GM10266 (cell line): ENCODE results near the gene OR8D2.

Experiments
- DNase-seq: peaks from one replicate; pipeline ENCODE4 v3.0.0; 2012; ENCODE audit errors: extremely low spot score
- CTCF ChIP-seq: IDR thresholded peaks from 2 replicates; pipeline ENCODE4 v1.5.1; 2012; ENCODE audit warnings: mild to moderate bottlenecking, low read depth; ENCODE audit not compliant: control insufficient read depth, insufficient read depth; ENCODE audit errors: missing control alignments

Gene OR8D2, protein sequence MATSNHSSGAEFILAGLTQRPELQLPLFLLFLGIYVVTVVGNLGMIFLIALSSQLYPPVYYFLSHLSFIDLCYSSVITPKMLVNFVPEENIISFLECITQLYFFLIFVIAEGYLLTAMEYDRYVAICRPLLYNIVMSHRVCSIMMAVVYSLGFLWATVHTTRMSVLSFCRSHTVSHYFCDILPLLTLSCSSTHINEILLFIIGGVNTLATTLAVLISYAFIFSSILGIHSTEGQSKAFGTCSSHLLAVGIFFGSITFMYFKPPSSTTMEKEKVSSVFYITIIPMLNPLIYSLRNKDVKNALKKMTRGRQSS

DNA sequence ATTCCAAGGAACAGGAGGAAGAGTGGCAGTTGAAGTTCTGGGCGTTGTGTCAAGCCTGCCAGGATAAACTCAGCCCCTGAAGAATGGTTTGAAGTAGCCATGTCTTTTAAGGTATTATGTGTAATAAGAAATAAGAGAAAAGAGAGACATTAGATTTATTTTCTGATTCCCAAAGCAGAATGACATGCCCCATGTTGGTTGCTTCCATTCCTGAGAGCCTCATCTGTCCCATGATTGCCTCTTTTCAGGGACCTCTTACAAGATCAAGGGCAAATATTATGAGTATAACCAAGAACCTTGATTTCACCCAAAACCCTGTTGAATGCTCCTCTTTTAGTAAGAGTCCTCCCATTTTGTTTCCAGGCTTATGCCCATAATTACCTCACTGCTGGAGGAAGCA, at the start of gene OR8D2:
Gene OR8D2, minus strand, starts transcription at position 101 of the 400 bp plus-strand sequence. Its CDS starts 0 bp downstream, at position 101.
- no peak for DNase-seq
- TF ChIP-seq CTCF = no peak

- DNase-seq = no peak
- no peak for TF ChIP-seq CTCF
Measured at GRCh38 chr11:124359566-124359965, 39.6 kb upstream of the OR8D2 start.

- no peak for TF ChIP-seq CTCF
- no peak for DNase-seq
Measured at GRCh38 chr11:124346311-124346955, 26.4 kb upstream of the OR8D2 start.

GRCh38 chr11:124344346-124344745, 24.3 kb upstream of the OR8D2 start:
- TF ChIP-seq CTCF = no peak
- DNase-seq = no peak

DNA sequence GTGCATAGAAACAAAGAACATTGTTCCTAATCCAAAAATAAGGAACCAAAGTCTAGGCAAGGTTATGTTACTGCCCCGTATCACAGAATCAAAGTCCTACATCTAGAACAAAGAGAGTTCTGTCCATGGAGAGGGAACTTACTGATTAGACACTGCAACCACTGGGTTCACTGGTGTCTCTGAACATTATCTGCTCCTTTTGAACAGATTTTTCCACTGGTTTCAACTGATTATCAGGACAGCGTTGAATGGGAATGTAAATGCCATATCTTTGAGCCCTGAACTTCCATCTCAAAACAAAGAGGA, 20.1 kb upstream of the OR8D2 start:
- TF ChIP-seq CTCF = no peak
- no peak for DNase-seq

- DNase-seq = no peak
- no peak for TF ChIP-seq CTCF
Measured at GRCh38 chr11:124339396-124340141, 19.6 kb upstream of the OR8D2 start.

GRCh38 chr11:124331873-124332272, 11.9 kb upstream of the OR8D2 start:
- no peak for DNase-seq
- no peak for TF ChIP-seq CTCF
